ENCODE results near the gene CASKIN2. TPM values are rescaled to one million over a fixed set of nuclear protein-coding genes. Genes with fewer than 3 reads are reported as not detected.
"Not testable (repeated sequence)": the region's sequence is repeated elsewhere in the genome, so short reads cannot be mapped to it uniquely, and the experiment has no call there.

CASKIN2 gene
- polyA plus RNA-seq, 2 of the 4 experiments (the other 2 are of a cell fraction) = 3.6 to 11.2 TPM

DNA sequence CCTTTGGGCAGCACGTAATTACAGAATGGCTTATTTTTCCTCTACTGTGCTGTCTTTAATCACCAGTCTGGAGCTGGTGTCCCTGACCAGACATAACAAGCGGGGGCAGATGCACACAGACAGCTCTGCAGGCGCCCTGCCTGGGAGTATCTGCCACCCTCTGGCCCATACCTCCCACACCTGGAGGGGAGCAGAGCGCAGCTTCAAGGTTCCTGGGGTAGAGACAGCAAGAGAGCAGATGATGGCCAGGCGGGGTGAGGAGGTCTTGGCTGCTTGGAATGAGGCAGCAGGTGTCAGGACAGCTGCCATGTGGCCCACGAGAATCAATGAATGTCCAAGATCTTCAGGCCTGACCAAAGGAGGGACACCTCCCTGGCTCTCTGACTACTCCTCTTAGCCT is 35.1 kb downstream of the CASKIN2 start:
- 92% methylated on average over 6 of the region's 6 CpGs for WGBS (ENCODE audit: missing lambda C conversion rate)

DNA sequence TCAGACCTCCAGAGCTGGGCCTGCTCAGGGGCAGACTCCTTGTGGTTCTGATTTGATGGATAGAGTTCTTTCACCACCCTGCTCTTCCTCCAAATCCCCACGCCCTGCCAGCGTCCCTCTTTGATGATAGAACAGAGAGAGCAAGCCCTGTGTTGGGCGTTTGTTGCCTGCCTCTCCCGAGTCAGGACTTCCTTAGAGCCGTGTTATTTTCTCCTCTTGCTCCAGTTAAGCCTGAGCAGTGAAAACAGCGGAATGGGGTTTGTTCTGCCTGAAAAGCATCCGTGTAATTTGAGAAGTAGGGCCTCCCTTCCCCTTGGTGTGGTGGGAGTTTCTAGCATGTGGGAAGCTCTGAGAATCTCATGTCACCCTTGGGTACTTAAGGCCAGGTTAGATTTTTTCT is 36.8 kb downstream of the CASKIN2 start:
- ChIA-PET POLR2A (no interaction called here), CTCF (interaction anchor here (0.7 to 1.3 kb wide), 6 partner anchors 10 to 298 kb away, joined by 3 to 4 read pairs (median 4); partner anchors contain the start of gene SMIM5)
- H3K4me3 ChIP-seq = no peak overlapping the region
- DNase-seq (ENCODE audit: low read depth in 1 of 2, low spot score in 1 of 2) (no peak), ATAC-seq (no peak), FAIRE-seq (no peak)
- TF ChIP-seq CBX2 (IDR thresholded peaks at IDR 0.05; ENCODE audit: borderline replicate concordance, low read depth) (no peak), EHF (CRISPR knock-in tag; IDR thresholded peaks at IDR 0.05) (no peak), KDM5A (IDR thresholded peaks at IDR 0.05) (no peak), HDAC2 (IDR thresholded peaks at IDR 0.05) (no peak), MAFK (IDR thresholded peaks at IDR 0.05; ENCODE audit: partially characterized antibody) (no peak), ZFP36 (IDR thresholded peaks at IDR 0.05; ENCODE audit: borderline replicate concordance, partially characterized antibody) (no peak), JUNB (IDR thresholded peaks at IDR 0.05) (no peak), HOXB13 (CRISPR knock-in tag; IDR thresholded peaks at IDR 0.05; ENCODE audit: low read depth) (no peak), NR3C1 (IDR thresholded peaks at IDR 0.05) (no peak), SMC3 (IDR thresholded peaks at IDR 0.05) (no peak), POLR2AphosphoS2 (conservative IDR thresholded peaks at IDR 0.05; ENCODE audit: low read length) (no peak), POLR2A (IDR thresholded peaks at IDR 0.05; ENCODE audit: low read length) (no peak), PHF8 (IDR thresholded peaks at IDR 0.05; ENCODE audit: borderline replicate concordance, low read depth) (no peak)
- TF ChIP-seq, protein P1, sequence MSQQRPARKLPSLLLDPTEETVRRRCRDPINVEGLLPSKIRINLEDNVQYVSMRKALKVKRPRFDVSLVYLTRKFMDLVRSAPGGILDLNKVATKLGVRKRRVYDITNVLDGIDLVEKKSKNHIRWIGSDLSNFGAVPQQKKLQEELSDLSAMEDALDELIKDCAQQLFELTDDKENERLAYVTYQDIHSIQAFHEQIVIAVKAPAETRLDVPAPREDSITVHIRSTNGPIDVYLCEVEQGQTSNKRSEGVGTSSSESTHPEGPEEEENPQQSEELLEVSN (IDR thresholded peaks at IDR 0.05; ENCODE audit: borderline replicate concordance, low read depth) = no peak
- TF ChIP-seq, protein P2, sequence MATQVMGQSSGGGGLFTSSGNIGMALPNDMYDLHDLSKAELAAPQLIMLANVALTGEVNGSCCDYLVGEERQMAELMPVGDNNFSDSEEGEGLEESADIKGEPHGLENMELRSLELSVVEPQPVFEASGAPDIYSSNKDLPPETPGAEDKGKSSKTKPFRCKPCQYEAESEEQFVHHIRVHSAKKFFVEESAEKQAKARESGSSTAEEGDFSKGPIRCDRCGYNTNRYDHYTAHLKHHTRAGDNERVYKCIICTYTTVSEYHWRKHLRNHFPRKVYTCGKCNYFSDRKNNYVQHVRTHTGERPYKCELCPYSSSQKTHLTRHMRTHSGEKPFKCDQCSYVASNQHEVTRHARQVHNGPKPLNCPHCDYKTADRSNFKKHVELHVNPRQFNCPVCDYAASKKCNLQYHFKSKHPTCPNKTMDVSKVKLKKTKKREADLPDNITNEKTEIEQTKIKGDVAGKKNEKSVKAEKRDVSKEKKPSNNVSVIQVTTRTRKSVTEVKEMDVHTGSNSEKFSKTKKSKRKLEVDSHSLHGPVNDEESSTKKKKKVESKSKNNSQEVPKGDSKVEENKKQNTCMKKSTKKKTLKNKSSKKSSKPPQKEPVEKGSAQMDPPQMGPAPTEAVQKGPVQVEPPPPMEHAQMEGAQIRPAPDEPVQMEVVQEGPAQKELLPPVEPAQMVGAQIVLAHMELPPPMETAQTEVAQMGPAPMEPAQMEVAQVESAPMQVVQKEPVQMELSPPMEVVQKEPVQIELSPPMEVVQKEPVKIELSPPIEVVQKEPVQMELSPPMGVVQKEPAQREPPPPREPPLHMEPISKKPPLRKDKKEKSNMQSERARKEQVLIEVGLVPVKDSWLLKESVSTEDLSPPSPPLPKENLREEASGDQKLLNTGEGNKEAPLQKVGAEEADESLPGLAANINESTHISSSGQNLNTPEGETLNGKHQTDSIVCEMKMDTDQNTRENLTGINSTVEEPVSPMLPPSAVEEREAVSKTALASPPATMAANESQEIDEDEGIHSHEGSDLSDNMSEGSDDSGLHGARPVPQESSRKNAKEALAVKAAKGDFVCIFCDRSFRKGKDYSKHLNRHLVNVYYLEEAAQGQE (IDR thresholded peaks at IDR 0.05) = no peak
- WGBS (ENCODE audit: missing lambda C conversion rate) = 91% methylated on average over 7 of the region's 7 CpGs
- no peak overlapping the region for H3K4me2 ChIP-seq
- H3K9me3 ChIP-seq = no peaks in the 10 kb centered on the region
- H3K4me1 ChIP-seq = no peaks in the 10 kb centered on the region
- H3K27ac ChIP-seq = no peak overlapping the region

More for the DNA sequence above, 35.1 kb downstream of the CASKIN2 start:
- Histone ChIP-seq H3K27ac (no peak overlapping the region), H3K9me3 (no peaks in the 10 kb centered on the region), H3K4me2 (no peak overlapping the region), H3K4me1 (no peaks in the 10 kb centered on the region), H3K4me3 (no peak overlapping the region)
- TF ChIP-seq JUNB (IDR thresholded peaks at IDR 0.05) = no peak
- TF ChIP-seq, protein P1 (IDR thresholded peaks at IDR 0.05; ENCODE audit: borderline replicate concordance, low read depth) = no peak
- TF ChIP-seq NPAS2 (CRISPR knock-in tag; IDR thresholded peaks at IDR 0.05; ENCODE audit: borderline replicate concordance) = no peak
- TF ChIP-seq RARB (CRISPR knock-in tag; IDR thresholded peaks at IDR 0.05) = no peak
- no peak for TF ChIP-seq HOXB13 (CRISPR knock-in tag; IDR thresholded peaks at IDR 0.05; ENCODE audit: low read depth)
- TF ChIP-seq, protein P3, sequence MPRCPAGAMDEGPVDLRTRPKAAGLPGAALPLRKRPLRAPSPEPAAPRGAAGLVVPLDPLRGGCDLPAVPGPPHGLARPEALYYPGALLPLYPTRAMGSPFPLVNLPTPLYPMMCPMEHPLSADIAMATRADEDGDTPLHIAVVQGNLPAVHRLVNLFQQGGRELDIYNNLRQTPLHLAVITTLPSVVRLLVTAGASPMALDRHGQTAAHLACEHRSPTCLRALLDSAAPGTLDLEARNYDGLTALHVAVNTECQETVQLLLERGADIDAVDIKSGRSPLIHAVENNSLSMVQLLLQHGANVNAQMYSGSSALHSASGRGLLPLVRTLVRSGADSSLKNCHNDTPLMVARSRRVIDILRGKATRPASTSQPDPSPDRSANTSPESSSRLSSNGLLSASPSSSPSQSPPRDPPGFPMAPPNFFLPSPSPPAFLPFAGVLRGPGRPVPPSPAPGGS (IDR thresholded peaks at IDR 0.05) = no peak
- TF ChIP-seq MAFK (IDR thresholded peaks at IDR 0.05; ENCODE audit: partially characterized antibody) = no peak
- TF ChIP-seq SREBF2 (IDR thresholded peaks at IDR 0.05) = no peak
- TF ChIP-seq NFE2L2 (conservative IDR thresholded peaks at IDR 0.05; ENCODE audit: low read length) = no peak
- TF ChIP-seq TP53 (CRISPR knock-in tag; IDR thresholded peaks at IDR 0.05) = no peak
- TF ChIP-seq NR3C1 (IDR thresholded peaks at IDR 0.05) = no peak
- TF ChIP-seq EP300 (IDR thresholded peaks at IDR 0.05) = no peak
- no peak for TF ChIP-seq CBX8 (IDR thresholded peaks at IDR 0.05)
- no peak for DNase-seq (ENCODE audit: low read depth in 1 of 2, low spot score in 1 of 2)
- no peak for ATAC-seq
- CTCF ChIA-PET = interaction anchor here (0.6 to 2.1 kb wide), 11 partner anchors 10 to 153 kb away, joined by 3 to 7 read pairs (median 4); partner anchors contain the start of genes SMIM5 and TSEN54
- FAIRE-seq = no peak
- POLR2A ChIA-PET = interaction anchor here (0.5 kb wide), 1 partner anchor 21 kb away, joined by 3 read pairs; no protein-coding TSS in a partner anchor

DNA sequence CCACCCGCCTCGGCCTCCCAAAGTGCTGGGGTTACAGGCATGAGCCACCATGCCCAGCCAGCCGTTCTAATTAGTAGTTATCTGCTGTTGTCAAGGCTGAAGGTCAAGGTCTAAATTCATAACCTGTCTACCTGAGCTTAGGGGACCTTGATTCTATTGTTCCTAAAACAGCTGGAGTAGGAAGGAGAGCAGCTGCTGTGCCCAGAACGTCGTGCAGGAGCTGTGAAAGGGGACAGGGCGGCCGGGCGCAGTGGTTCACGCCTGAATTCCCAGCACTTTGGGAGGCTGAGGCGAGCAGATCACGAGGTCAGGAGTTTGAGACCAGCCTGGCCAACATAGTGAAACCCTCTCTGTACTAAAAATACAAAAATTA is 37.9 kb downstream of the CASKIN2 start:
- H3K27ac ChIP-seq; POLR2A ChIA-PET; H3K9me3 ChIP-seq; H3K4me3 ChIP-seq; FAIRE-seq; DNase-seq (ENCODE audit: low read depth in 1 of 2, low spot score in 1 of 2); H3K4me2 ChIP-seq; H3K4me1 ChIP-seq; ATAC-seq: not testable (repeated sequence)
- 95% methylated on average over 11 of the region's 11 CpGs for WGBS (ENCODE audit: missing lambda C conversion rate)
- CTCF ChIA-PET = interaction anchor here (0.9 to 3.9 kb wide), 6 partner anchors 10 to 155 kb away, joined by 3 to 19 read pairs (median 4); partner anchors contain the start of gene TSEN54

All from A549 (cell line).